ENCODE results near the gene TNS3.

Gene TNS3

DNA sequence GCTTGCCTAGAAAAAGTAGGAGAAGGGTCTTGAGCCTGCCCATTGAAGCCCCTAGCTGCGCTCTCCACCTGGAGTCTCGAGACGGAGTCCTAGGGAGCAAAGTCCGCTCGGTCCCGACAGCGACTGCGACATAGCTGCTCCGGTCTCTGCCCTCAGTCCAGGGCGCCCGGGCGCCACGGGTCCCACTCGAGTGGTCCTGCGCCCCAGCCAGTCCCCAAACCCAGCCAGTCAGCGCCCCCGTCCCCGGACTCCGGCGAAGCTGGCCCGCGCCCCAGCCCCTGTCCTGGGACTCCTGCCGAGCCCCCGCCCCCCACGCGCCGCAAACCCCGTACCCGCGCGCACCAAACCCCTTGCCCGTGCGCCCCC, 490 bp downstream of the TNS3 start:
- DNase-seq (ENCODE audit: low read depth), result no peak

- DNase-seq (ENCODE audit: low read depth), result no peak
Observed at GRCh38 chr7:47580811-47581331, 1.0 kb downstream of the TNS3 start.

DNA sequence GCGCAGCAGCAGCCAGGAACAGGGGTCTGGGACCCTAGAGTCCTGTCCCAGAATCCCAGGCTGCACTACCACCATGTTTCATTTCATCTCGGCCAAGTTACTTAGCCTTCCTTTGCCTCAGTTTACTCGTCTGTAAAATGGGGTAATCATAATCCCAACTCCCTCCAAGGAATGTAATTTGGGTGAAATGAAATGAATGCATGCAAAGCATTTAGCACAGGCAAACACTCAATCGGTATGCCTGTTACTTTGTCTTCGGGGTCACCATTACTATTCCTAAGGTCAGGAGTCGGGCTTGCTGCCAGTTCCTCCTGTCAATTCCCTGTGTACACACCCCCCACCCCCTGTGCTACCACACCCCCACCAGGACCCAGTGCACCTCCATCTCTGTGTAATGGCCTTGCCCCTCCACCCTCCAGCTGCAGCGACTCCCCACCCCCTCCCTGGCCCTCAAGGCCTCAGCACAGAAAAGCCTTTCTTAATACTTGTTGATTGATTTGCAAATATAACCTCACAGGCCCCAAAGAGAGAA, 1.7 kb downstream of the TNS3 start:
- DNase-seq (ENCODE audit: low read depth), result no peak

DNA sequence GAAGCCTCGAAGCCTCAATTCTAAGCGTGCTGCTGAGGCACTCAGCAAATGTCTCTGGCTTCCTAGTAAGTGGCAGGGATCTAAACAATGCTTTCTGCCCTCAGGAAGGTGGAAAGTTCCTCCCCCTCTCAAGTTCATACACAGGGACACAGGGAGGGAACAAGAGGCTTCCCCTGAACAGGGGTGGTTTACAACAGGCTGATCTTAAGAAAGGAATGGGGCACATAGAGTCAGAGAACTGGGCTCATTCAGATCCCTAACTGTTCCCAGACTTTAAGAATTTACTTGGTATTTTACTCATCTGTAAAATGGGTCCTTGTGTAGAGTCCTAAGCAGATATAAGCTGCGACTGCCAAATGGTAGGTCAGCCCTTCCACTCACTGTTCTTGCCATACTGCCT, 2.5 kb downstream of the TNS3 start:
- DNase-seq (ENCODE audit: low read depth), result no peak

DNA sequence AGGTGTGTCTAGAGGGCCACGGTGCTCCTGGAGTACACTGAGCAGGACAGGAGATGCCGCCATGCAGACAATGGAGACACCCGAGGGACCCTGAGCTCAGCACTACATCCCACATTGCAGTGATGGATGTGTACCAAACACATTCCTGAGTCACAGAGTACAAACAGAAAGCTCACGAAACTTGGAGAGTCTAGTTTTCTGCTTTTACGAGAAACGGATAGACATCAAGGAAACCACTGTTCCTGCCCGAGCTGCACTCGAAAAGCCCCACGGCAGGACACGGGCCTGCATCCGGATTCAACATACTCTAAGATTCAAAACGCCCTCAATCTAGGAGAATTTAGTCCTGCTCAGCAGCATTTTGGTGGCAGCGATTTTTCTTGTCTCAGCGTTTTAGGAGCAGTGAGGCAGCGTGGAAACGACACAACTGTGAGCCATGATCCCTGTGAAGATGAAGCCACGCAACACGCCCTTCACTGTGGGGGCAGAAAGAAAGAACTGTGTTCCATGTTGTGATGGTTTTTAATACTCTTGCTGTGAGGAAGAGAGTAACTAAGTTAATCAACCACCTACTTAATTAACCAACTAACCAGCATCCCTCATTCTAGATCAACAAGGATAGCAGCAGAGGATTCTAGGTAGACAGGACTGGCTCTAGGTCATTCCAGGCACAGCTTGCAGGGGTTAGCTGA, 3.2 kb downstream of the TNS3 start:
- peak; percentile 75 for DNase-seq (ENCODE audit: low read depth)

DNA sequence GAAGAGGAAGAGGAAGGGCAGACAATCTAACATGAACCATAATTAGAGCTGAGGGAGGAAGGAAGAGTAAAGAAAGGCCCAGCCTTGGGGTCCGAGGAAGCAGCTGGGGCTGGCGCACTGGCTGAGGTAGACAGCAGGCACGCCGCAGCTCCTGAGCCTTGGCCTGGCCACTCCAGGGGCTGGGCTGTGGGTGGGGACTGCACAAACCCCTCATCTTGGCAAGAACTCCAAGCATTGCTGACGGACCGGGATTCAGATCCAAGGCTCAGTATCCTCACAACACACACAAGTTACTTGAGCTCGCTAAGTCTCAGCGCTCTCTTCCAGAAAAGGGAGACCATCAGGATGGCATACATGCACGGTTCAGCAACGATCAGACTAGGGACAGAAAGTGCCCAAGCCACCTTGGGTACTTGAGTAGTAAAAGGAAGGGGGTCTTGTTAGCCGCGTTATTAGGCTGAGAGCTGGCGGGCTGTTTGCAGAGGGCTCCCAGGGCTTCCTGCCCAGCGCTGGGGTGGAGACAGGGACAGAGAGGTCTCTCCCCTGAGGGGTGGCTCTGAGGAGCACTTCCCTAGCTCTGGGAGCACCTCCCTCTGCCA, 4.5 kb downstream of the TNS3 start:
- no peak for DNase-seq (ENCODE audit: low read depth)

DNA sequence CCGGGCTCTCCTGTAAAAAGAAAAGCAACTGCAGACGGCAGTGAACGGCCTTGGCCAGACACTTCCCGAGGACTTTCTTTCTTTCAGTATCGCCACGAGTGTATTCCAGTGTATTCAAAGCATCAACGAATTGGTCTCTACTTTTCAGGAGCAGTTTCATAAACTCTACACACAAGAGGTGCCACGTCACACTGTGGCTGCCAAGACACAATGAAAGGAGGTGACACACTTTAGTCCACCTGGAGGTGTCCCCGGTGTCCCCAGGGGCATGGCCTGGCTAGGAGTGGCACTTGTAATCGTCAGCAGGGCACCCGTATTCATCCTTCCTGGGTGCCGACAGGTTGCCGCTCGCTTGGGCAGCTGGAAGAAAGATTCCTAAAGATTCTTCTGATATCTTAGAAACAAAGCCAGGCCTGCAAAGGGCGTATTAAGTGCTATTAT, 5.0 kb downstream of the TNS3 start:
- DNase-seq (ENCODE audit: low read depth), result peak; percentile 59

- DNase-seq (ENCODE audit: low read depth), result no peak
Observed at GRCh38 chr7:47576031-47576865, 5.7 kb downstream of the TNS3 start.

- no peak for DNase-seq (ENCODE audit: low read depth)
Observed at GRCh38 chr7:47574482-47575329, 7.2 kb downstream of the TNS3 start.

GRCh38 chr7:47573758-47574481, 8.0 kb downstream of the TNS3 start:
- peak; percentile 85 for DNase-seq (ENCODE audit: low read depth)

DNA sequence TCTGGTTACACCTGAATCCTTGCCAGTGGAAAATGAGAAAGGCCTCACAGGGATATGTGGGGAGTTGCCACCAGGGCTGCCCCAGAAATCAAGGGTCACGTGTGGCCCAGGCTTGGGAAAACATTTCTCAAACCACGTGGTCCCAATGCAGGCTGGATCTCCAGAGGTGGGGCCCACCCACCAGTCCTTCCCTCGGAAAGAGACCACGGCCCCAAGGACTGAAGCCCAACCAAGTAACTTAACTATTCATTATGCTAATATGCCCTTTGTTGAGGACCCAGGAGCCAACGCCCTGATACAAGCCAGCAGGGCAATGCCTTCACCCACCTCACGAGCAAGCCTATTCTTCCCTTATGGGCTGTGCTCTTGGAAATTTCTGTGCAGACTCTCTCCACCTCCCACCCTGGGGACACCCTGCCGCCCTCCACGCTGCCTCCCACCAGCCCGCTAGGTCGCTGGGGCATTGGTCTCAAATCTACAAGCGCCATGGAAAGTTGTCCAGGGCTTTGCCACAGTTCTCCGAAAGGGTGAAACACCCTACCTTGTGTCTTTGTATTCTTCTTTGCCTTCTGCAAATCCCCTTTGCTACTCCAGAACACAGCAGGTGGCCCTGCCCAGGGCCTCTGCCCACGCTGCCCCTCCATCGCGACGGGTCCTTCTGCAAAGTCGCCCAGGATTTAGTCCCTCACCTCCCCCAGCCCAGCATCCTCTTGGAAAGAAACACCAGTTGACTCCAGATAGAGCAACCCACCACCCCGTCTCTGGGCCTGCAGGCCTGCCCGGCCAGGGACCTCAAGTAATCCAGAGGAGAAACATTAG, 8.8 kb downstream of the TNS3 start:
- DNase-seq (ENCODE audit: low read depth), result no peak

- DNase-seq (ENCODE audit: low read depth), result no peak
Observed at GRCh38 chr7:47572094-47572445, 9.8 kb downstream of the TNS3 start.

GRCh38 chr7:47571331-47572093, 10.4 kb downstream of the TNS3 start:
- DNase-seq (ENCODE audit: low read depth), result peak; percentile 85

- peak; percentile 93 for DNase-seq (ENCODE audit: low read depth)
Observed at GRCh38 chr7:47570649-47571050, 11.3 kb downstream of the TNS3 start.

DNA sequence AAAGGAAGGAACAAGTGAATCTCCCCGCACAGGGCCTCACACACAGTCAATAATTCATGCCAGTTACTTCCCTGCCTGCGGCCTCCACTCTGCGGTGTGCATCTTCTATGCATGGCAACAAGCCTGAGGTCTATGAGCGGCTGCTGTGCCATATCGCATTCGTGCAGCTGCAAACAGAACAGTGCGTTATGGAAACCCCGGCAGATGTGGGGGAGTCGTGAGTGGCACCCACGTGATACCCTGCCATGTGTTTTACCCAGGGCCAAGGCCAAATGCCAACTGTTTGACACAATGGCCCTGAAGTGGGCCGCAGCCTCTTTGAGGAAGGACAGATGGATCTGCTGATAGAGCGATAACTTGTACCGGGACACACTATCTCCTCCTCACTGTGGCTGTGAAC, 13.4 kb downstream of the TNS3 start:
- no peak for DNase-seq (ENCODE audit: low read depth)

DNA sequence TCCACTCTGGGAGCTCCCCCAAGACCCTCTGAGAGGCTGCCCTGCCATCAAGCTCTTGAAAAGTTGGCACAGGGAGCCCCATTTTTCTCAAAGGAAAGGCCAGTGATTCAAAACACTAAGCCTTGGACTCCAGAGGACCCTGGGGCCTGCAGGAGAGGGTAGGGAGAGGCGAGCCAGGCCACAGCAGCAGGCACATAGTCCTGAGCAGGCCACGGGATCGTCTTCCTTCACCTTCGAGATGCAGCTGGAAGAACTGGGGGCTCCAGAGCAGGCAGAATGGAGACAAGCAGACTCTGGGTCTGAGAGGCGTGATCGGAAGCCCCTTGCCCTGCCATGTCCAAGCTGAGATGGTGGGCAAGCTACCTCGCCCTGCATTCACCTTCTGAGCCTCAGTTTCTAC, 13.9 kb downstream of the TNS3 start:
- no peak for DNase-seq (ENCODE audit: low read depth)

DNA sequence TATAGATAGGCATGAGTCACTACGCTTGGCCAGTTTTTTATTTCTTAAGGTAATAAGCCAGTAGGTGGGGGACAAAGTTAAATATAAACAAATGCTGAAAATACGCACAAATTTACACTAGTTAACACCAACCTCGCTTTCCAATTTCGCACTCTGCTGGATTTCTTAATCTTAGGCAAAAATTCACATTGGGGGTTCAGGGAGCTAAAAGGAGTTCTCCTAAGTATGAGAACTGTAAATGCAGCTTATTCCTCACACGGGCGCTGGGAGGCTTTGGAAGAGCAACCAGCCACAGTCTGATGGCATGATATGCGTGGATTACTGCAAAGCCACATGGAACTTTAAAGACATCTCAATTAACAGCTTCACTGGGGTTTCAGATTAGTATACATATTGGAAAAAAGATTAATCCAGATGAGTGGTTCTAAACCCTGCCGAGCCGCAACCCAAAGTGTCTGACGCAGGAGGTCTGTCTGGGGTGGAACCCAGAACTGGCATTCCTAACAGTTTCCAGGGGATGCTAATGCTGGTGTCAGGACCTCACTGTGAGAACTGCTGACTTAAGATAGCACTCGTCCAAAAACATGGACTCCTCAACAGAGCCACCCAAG, 16.2 kb downstream of the TNS3 start:
- DNase-seq (ENCODE audit: low read depth), result no peak

DNA sequence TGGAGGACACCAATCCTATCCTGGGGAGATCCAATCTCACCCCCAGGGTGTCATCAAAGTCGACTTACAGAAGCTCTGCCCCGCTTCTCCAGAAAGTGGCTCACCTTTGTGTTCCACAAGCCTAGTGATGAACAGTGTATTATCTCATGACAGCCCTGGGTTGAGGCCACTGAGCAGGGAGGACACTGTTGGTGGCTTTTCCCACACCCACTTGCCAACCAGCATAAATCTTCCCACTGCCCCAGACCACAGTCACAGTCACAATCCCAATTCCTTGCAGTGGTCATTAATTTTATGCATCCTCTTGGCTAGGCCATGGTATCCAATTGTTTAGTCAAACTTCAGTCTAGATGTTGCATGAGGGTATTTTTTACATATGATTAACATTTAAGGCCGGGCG, 18.4 kb downstream of the TNS3 start:
- no peak for DNase-seq (ENCODE audit: low read depth)

Measured in iris pigment epithelial cell (primary cell).